HG03066 (cell line): ENCODE data around the gene CDH22.

ENCODE experiments used
- ATAC-seq: cut with Tn5 transposase; IDR thresholded peaks from one replicate; pipeline ENCODE4 v1.9.1; 2021; ENCODE audit warnings: low read depth; ENCODE audit not compliant: unreplicated experiment

The CDH22 gene

GRCh38 chr20:46344488-46345162, 36.3 kb upstream of the CDH22 start:
- ATAC-seq, result no peak

GRCh38 chr20:46343975-46344357, 35.7 kb upstream of the CDH22 start:
- no peak for ATAC-seq

GRCh38 chr20:46343348-46343974, 35.2 kb upstream of the CDH22 start:
- ATAC-seq, result no peak

- ATAC-seq, result no peak
These were observed 34.4 kb upstream of the CDH22 start for GRCh38 chr20:46342451-46343347.

- ATAC-seq, result no peak
These were observed 33.7 kb upstream of the CDH22 start for GRCh38 chr20:46342010-46342378.

GRCh38 chr20:46341074-46342009, 33.0 kb upstream of the CDH22 start:
- no peak for ATAC-seq

- no peak for ATAC-seq
These were observed 30.7 kb upstream of the CDH22 start for GRCh38 chr20:46339037-46339436.

GRCh38 chr20:46336735-46337134, 28.4 kb upstream of the CDH22 start:
- no peak for ATAC-seq

GRCh38 chr20:46334303-46334904, 26.1 kb upstream of the CDH22 start:
- ATAC-seq, result no peak

GRCh38 chr20:46333161-46333991, 25.1 kb upstream of the CDH22 start:
- ATAC-seq, result no peak

GRCh38 chr20:46332373-46333160, 24.3 kb upstream of the CDH22 start:
- ATAC-seq, result no peak

GRCh38 chr20:46331611-46332361, 23.5 kb upstream of the CDH22 start:
- ATAC-seq, result no peak

GRCh38 chr20:46330831-46331371, 22.6 kb upstream of the CDH22 start:
- ATAC-seq, result no peak

- no peak for ATAC-seq
These were observed 21.9 kb upstream of the CDH22 start for GRCh38 chr20:46330072-46330763.

GRCh38 chr20:46328200-46328882, 20.0 kb upstream of the CDH22 start:
- no peak for ATAC-seq

GRCh38 chr20:46327557-46327956, 19.3 kb upstream of the CDH22 start:
- ATAC-seq, result no peak
